Measurements from ENCODE around the gene XPC.

XPC gene

GRCh38 chr3:14209581-14210289 is 31.3 kb upstream of the XPC start:
- in situ Hi-C loops (cut with HindIII; ENCODE audit: low pct_ligation_motif_present, low pct_unique_long_range_greater_than_20kb, low sequenced_read_pairs) = no loop called here
- DNase-seq = no peak

- in situ Hi-C loops (cut with HindIII; ENCODE audit: low pct_ligation_motif_present, low pct_unique_long_range_greater_than_20kb, low sequenced_read_pairs) = no loop called here
- DNase-seq = no peak
Observed at GRCh38 chr3:14208977-14209394, 30.6 kb upstream of the XPC start.

- in situ Hi-C loops (cut with HindIII; ENCODE audit: low pct_ligation_motif_present, low pct_unique_long_range_greater_than_20kb, low sequenced_read_pairs) = no loop called here
- no peak for DNase-seq
Observed at GRCh38 chr3:14208168-14208567, 29.8 kb upstream of the XPC start.

GRCh38 chr3:14206548-14207177 is 28.3 kb upstream of the XPC start:
- no peak for DNase-seq
- in situ Hi-C loops (cut with HindIII; ENCODE audit: low pct_ligation_motif_present, low pct_unique_long_range_greater_than_20kb, low sequenced_read_pairs) = no loop called here

GRCh38 chr3:14204515-14205284 is 26.3 kb upstream of the XPC start:
- in situ Hi-C loops (cut with HindIII; ENCODE audit: low pct_ligation_motif_present, low pct_unique_long_range_greater_than_20kb, low sequenced_read_pairs) = no loop called here

GRCh38 chr3:14203521-14204079 is 25.2 kb upstream of the XPC start:
- peak; percentile 71 for DNase-seq
- in situ Hi-C loops (cut with HindIII; ENCODE audit: low pct_ligation_motif_present, low pct_unique_long_range_greater_than_20kb, low sequenced_read_pairs) = no loop called here

More at GRCh38 chr3:14204515-14205284, 26.3 kb upstream of the XPC start:
- DNase-seq = no peak

GRCh38 chr3:14202874-14203520 is 24.6 kb upstream of the XPC start:
- DNase-seq = no peak
- in situ Hi-C loops (cut with HindIII; ENCODE audit: low pct_ligation_motif_present, low pct_unique_long_range_greater_than_20kb, low sequenced_read_pairs) = no loop called here

GRCh38 chr3:14201940-14202684 is 23.7 kb upstream of the XPC start:
- in situ Hi-C loops (cut with HindIII; ENCODE audit: low pct_ligation_motif_present, low pct_unique_long_range_greater_than_20kb, low sequenced_read_pairs) = no loop called here

GRCh38 chr3:14200841-14201240 is 22.4 kb upstream of the XPC start:
- no peak for DNase-seq
- in situ Hi-C loops (cut with HindIII; ENCODE audit: low pct_ligation_motif_present, low pct_unique_long_range_greater_than_20kb, low sequenced_read_pairs) = no loop called here

More at GRCh38 chr3:14201940-14202684, 23.7 kb upstream of the XPC start:
- DNase-seq = peak; percentile 38

- DNase-seq = no peak
- in situ Hi-C loops (cut with HindIII; ENCODE audit: low pct_ligation_motif_present, low pct_unique_long_range_greater_than_20kb, low sequenced_read_pairs) = no loop called here
Observed at GRCh38 chr3:14200276-14200675, 21.9 kb upstream of the XPC start.

GRCh38 chr3:14199641-14200040 is 21.2 kb upstream of the XPC start:
- no peak for DNase-seq
- in situ Hi-C loops (cut with HindIII; ENCODE audit: low pct_ligation_motif_present, low pct_unique_long_range_greater_than_20kb, low sequenced_read_pairs) = no loop called here

- in situ Hi-C loops (cut with HindIII; ENCODE audit: low pct_ligation_motif_present, low pct_unique_long_range_greater_than_20kb, low sequenced_read_pairs) = no loop called here
- no peak for DNase-seq
Observed at GRCh38 chr3:14194865-14195264, 16.5 kb upstream of the XPC start.

- in situ Hi-C loops (cut with HindIII; ENCODE audit: low pct_ligation_motif_present, low pct_unique_long_range_greater_than_20kb, low sequenced_read_pairs) = no loop called here
- no peak for DNase-seq
Observed at GRCh38 chr3:14188041-14188754, 9.8 kb upstream of the XPC start.

GRCh38 chr3:14186854-14187458 is 8.6 kb upstream of the XPC start:
- in situ Hi-C loops (cut with HindIII; ENCODE audit: low pct_ligation_motif_present, low pct_unique_long_range_greater_than_20kb, low sequenced_read_pairs) = no loop called here

GRCh38 chr3:14183015-14183577 is 4.7 kb upstream of the XPC start:
- no peak for DNase-seq
- in situ Hi-C loops (cut with HindIII; ENCODE audit: low pct_ligation_motif_present, low pct_unique_long_range_greater_than_20kb, low sequenced_read_pairs) = no loop called here

More at GRCh38 chr3:14186854-14187458, 8.6 kb upstream of the XPC start:
- DNase-seq = no peak

- DNase-seq = no peak
- in situ Hi-C loops (cut with HindIII; ENCODE audit: low pct_ligation_motif_present, low pct_unique_long_range_greater_than_20kb, low sequenced_read_pairs) = no loop called here
Observed at GRCh38 chr3:14181253-14181652, 2.9 kb upstream of the XPC start.

- in situ Hi-C loops (cut with HindIII; ENCODE audit: low pct_ligation_motif_present, low pct_unique_long_range_greater_than_20kb, low sequenced_read_pairs) = no loop called here
- no peak for DNase-seq
Observed at GRCh38 chr3:14179795-14180194, 1.4 kb upstream of the XPC start.

Measured in ACHN (cell line).